ENCODE data around the gene SPTBN1. TPM values are rescaled to one million over a fixed set of nuclear protein-coding genes. Genes with fewer than 3 reads are reported as not detected.

The SPTBN1 gene
- total RNA-seq, 1 donor from 2014 or later, result 224 TPM

- no peak overlapping the region for H3K4me3 ChIP-seq (ENCODE audit: low read depth, low read length)
- DNase-seq (ENCODE audit: low read depth), result no peak
- no peak for TF ChIP-seq CTCF (conservative IDR thresholded peaks at IDR 0.05; ENCODE audit: low read depth, low read length)
Observed at GRCh38 chr2:54640834-54641540, 184.9 kb downstream of the SPTBN1 start.

GRCh38 chr2:54641988-54642387, 185.9 kb downstream of the SPTBN1 start:
- no peak overlapping the region for H3K4me3 ChIP-seq (ENCODE audit: low read depth, low read length)
- no peak for TF ChIP-seq CTCF (conservative IDR thresholded peaks at IDR 0.05; ENCODE audit: low read depth, low read length)

GRCh38 chr2:54642677-54643430, 186.7 kb downstream of the SPTBN1 start:
- no peak for TF ChIP-seq CTCF (conservative IDR thresholded peaks at IDR 0.05; ENCODE audit: low read depth, low read length)
- DNase-seq (ENCODE audit: low read depth), result no peak

More at GRCh38 chr2:54641988-54642387, 185.9 kb downstream of the SPTBN1 start:
- no peak for DNase-seq (ENCODE audit: low read depth)

GRCh38 chr2:54644236-54644635, 188.1 kb downstream of the SPTBN1 start:
- no peak for DNase-seq (ENCODE audit: low read depth)
- no peak for TF ChIP-seq CTCF (conservative IDR thresholded peaks at IDR 0.05; ENCODE audit: low read depth, low read length)
- no peak overlapping the region for H3K4me3 ChIP-seq (ENCODE audit: low read depth, low read length)

More at GRCh38 chr2:54642677-54643430, 186.7 kb downstream of the SPTBN1 start:
- H3K4me3 ChIP-seq (ENCODE audit: low read depth, low read length), result no peak overlapping the region

- no peak for DNase-seq (ENCODE audit: low read depth)
- TF ChIP-seq CTCF (conservative IDR thresholded peaks at IDR 0.05; ENCODE audit: low read depth, low read length), result no peak
- H3K4me3 ChIP-seq (ENCODE audit: low read depth, low read length), result no peak overlapping the region
Observed at GRCh38 chr2:54646170-54646927, 190.2 kb downstream of the SPTBN1 start.

GRCh38 chr2:54648256-54648655, 192.1 kb downstream of the SPTBN1 start:
- no peak overlapping the region for H3K4me3 ChIP-seq (ENCODE audit: low read depth, low read length)
- TF ChIP-seq CTCF (conservative IDR thresholded peaks at IDR 0.05; ENCODE audit: low read depth, low read length), result no peak
- no peak for DNase-seq (ENCODE audit: low read depth)

Data from epithelial cell of proximal tubule (primary cell).